OCI-LY7 (cell line): ENCODE data around the gene SLC27A5.

Experiments used
- EZH2phosphoT487 ChIP-seq: fragments of 200-600 bp; sonication (generic); IDR thresholded peaks from 2 replicates; pipeline ENCODE4 v1.6.1; 2018; ENCODE audit warnings: low read depth, borderline replicate concordance, mild to moderate bottlenecking, mixed run types, antibody characterized with exemption, low read length, moderate library complexity, mixed read lengths
- TF ChIP-seq, protein P1 (sequence below): fragments of 200-600 bp; sonication (generic); conservative IDR thresholded peaks from 2 replicates; pipeline ENCODE4 v1.5.1; 2014; ENCODE audit warnings: mild to moderate bottlenecking, antibody characterized with exemption, low read length, moderate library complexity, mixed read lengths

DNA sequence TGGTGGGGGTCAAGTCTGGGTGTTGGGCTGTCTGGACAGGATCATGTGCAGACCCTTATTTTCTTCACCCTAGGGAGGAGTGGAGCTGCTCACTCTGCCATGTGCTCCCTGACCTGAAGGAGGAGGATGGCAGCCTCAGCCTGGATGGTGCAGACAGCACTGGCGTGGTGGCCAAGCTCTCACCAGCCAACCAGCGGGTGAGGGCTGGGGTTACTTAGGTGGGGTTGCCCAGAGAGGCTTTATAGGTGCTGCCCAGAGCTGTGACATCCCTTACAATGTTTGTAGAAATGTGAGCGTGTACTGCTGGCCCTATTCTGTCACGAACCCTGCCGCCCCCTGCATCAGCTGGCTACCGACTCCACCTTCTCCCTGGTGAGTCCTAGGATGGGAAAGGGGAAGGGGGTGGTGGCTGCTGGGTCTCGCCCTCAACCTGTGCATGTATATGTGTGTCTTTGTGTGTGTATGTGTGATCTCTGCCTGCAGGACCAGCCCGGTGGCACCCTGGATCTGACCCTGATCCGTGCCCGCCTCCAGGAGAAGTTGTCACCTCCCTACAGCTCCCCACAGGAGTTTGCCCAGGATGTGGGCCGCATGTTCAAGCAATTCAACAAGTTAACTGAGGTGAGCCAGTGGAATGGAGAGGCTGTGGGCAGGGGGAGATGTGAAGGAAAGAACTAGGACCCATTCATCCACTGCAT, 38.0 kb upstream of the SLC27A5 start:
- no peak for TF ChIP-seq EZH2phosphoT487
- TF ChIP-seq, protein P1, sequence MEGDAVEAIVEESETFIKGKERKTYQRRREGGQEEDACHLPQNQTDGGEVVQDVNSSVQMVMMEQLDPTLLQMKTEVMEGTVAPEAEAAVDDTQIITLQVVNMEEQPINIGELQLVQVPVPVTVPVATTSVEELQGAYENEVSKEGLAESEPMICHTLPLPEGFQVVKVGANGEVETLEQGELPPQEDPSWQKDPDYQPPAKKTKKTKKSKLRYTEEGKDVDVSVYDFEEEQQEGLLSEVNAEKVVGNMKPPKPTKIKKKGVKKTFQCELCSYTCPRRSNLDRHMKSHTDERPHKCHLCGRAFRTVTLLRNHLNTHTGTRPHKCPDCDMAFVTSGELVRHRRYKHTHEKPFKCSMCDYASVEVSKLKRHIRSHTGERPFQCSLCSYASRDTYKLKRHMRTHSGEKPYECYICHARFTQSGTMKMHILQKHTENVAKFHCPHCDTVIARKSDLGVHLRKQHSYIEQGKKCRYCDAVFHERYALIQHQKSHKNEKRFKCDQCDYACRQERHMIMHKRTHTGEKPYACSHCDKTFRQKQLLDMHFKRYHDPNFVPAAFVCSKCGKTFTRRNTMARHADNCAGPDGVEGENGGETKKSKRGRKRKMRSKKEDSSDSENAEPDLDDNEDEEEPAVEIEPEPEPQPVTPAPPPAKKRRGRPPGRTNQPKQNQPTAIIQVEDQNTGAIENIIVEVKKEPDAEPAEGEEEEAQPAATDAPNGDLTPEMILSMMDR = no peak
